ENCODE data around the gene SMAP2.
"Not testable (repeated sequence)": the region's sequence is repeated elsewhere in the genome, so short reads cannot be mapped to it uniquely, and the experiment has no call there.

The SMAP2 gene

GRCh38 chr1:40373323-40374283 lies at the start of gene SMAP2:
Gene SMAP2, plus strand, starts transcription at chr1:40373727. Its CDS starts 394 bp downstream, at chr1:40374121.
- DNase-seq: peak; percentile 97

GRCh38 chr1:40331403-40331802 lies 42.1 kb upstream of the SMAP2 start:
- DNase-seq: not testable (repeated sequence)

GRCh38 chr1:40332695-40333094 lies 40.8 kb upstream of the SMAP2 start:
- DNase-seq: no peak

GRCh38 chr1:40337443-40337842 lies 36.1 kb upstream of the SMAP2 start:
- no peak for DNase-seq

- peak; percentile 89 for DNase-seq
Measured at GRCh38 chr1:40338745-40339419, 34.6 kb upstream of the SMAP2 start.

GRCh38 chr1:40339420-40340323 lies 33.9 kb upstream of the SMAP2 start:
- DNase-seq: no peak

- no peak for DNase-seq
Measured at GRCh38 chr1:40341491-40342380, 31.8 kb upstream of the SMAP2 start.

- DNase-seq: not testable (repeated sequence)
Measured at GRCh38 chr1:40342381-40342717, 31.2 kb upstream of the SMAP2 start.

GRCh38 chr1:40344597-40344996 lies 28.9 kb upstream of the SMAP2 start:
- DNase-seq: peak; percentile 36

DNA sequence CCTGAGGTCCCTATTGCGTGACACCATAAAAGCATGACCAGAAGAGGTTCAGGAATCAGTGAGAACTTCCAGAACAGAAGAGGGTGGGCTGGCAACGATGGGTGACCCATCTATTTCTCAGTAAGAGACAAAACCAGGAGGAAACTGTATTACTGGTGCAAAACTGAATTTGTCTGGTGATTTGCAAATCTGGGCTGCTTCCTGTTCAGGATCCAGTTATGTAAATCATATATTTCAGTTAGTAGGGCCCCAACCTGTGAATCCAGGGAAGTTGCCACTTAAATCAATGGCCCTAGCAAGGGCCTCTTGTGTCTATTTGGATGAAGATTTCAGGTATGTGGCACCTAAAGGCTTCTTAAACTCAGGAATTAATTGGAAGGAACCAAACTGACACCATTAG lies 23.1 kb upstream of the SMAP2 start:
- no peak for DNase-seq

DNA sequence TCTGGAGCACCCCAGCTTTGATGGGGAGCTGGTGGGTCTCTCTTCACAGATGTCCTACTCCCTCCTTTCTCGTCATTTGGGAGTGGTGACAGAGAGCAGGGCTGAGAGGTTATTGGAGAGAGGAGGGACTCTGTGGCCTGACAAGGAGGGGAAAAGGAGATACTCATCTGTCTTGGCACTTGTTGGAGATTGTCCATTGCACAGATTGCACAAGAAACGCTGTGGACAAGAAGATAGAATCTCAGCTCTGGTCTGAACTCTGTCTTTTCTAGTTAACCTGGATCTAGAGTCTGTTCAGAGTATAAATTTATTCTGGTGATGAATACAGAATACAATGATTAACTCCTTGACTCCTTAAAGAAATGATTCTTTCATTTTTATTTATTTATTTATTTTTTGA lies 22.4 kb upstream of the SMAP2 start:
- no peak for DNase-seq

GRCh38 chr1:40352126-40352525 lies 21.4 kb upstream of the SMAP2 start:
- no peak for DNase-seq

- DNase-seq: no peak
Measured at GRCh38 chr1:40353082-40353481, 20.4 kb upstream of the SMAP2 start.

DNA sequence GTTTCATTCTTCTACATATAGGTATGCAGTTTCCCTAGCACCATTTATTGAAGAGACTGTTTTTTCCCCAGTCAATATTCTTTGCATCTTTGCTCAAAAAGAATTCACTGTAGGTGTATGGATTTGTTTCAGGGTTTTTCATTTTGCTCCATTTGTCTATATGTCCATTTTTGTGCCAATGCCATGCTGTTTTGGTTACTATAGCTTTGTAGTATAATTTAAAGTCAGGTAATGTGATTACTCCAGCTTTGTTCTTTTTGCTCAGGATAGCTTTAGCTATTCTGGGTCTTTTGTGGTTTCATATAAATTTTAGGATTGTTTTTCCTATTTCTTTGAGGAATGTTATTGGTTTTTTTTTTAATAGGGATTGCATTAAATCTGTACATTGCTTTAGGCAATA lies 15.9 kb upstream of the SMAP2 start:
- DNase-seq: no peak

- no peak for DNase-seq
Measured at GRCh38 chr1:40360631-40361030, 12.9 kb upstream of the SMAP2 start.

GRCh38 chr1:40361201-40361600 lies 12.3 kb upstream of the SMAP2 start:
- DNase-seq: no peak

- DNase-seq: no peak
Measured at GRCh38 chr1:40361637-40362036, 11.9 kb upstream of the SMAP2 start.

DNA sequence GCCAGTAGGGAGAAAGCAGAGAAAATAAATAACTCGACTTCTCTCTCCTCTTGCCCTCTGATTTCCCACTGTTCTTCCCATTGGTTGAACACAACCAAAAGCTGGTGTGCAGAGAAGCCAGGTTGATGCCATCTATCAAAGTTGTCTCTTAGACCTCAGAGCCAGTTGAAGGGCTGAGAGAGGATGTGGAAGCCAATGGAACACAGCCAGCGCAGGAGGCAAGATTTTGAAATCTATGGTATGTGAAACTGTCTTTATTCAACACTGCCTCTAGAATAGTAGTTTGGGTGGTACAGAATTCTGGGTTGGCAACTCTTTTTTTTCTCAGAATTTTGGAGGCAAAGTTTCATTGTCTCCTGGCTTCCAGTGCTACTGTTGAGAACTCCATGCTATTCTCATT lies 11.3 kb upstream of the SMAP2 start:
- DNase-seq: no peak

- no peak for DNase-seq
Measured at GRCh38 chr1:40362699-40363098, 10.8 kb upstream of the SMAP2 start.

DNA sequence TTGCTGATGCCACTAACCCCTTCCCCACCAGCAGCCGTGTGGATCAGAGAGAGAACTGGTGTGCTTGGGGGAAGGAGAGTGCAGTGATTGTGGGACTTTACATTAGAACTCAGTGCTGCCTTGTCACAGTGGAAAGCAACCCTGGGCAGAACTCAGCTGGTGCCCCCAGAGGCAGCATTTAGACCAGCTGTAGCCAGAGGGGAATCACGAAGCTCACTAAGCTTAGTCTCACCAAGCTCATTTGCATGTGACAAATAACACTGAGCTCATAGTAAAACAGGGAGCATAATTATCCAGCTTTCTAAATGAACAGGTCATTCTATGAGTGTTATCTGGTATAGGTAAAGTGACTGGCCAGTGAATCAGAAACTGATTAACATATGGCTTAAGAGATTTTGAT lies 9.8 kb upstream of the SMAP2 start:
- DNase-seq: no peak

- no peak for DNase-seq
Measured at GRCh38 chr1:40371707-40372258, 1.7 kb upstream of the SMAP2 start.

All from femur (tissue), 1 donor.